ENCODE results near the gene SESN2. TPM values are rescaled to one million over a fixed set of nuclear protein-coding genes. Genes with fewer than 3 reads are reported as not detected.

The SESN2 gene
- total and polyA plus RNA-seq, 10 of the 15 experiments (the other 5 are each of a cell fraction or from before 2014, with no cell fraction given) = 1.5 to 40.9 (median 17.8) TPM

DNA sequence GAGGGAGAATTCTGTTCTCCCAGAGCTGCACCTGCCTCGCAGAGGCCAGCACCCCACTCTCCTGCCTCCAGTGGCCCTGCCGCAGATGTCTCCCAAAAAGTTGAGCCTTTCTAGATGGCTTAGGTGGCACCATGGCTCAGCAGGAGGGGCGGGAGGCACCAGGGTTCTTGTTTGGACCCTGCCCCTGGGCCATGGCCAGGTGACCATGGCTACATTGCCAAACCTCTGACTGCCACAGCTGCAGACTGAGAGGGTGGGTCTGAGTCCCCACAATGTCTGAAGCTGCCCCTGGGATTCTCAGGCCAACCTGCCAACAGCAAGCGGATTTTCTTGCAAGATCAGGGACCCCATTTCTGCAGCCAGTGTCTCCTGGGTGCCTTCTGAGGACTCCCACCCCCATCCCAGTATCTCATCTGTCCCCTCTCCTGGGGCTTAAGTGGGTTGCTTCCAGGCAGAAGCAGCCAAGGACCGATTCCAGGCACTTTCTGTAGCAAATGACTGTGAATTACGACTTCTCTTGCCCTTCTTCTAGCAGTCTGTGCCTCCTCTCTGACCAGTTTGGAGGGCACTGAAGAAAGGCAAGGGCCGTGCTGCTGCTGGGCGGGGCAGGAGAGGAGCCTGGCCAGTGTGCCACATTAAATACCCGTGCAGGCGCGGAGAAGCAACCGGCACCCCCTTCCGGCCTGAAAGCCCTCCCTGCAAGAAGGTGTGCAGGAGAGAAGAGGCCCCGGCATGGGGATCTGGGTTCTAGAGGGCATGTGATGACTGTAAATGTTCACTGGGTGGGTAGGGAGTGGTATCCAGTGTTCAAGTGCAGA is 22.5 kb downstream of the SESN2 start:
- H3K4me1 ChIP-seq (ENCODE audit: control insufficient read depth, insufficient read depth, low read length) = no peaks in the 10 kb centered on the region
- FAIRE-seq = no peak
- ChIA-PET RAD21 (ENCODE audit: unreplicated experiment) (no interaction called here), SMC1A (ENCODE audit: uncharacterized antibody, unreplicated experiment) (no interaction called here), CTCF (no interaction called here), POLR2A (interaction anchor here (0.5 kb wide), 1 partner anchor 11 kb away, joined by 4 read pairs; no protein-coding TSS in a partner anchor)
- no peak overlapping the region for H3K4me3 ChIP-seq
- no peaks in the 10 kb centered on the region for H3K9me3 ChIP-seq (replicated peaks; ENCODE audit: control insufficient read depth, insufficient read depth, low read length)
- TF ChIP-seq BCL3 (IDR thresholded peaks at IDR 0.05; ENCODE audit: borderline replicate concordance, insufficient read depth, low read depth, low read length, poor library complexity, severe bottlenecking) (no peak), POLR2A (IDR thresholded peaks at IDR 0.05; ENCODE audit: low read depth, low read length) (0 out of 2 replicates have a peak, but pooled peaks have one; percentile 2), EED (IDR thresholded peaks at IDR 0.05; ENCODE audit: low read depth) (no peak)
- no peak overlapping the region for H3K4me2 ChIP-seq (ENCODE audit: control insufficient read depth, insufficient read depth)
- H3K9ac ChIP-seq (ENCODE audit: control insufficient read depth, insufficient read depth, low read length) = no peak overlapping the region
- H2AFZ ChIP-seq (ENCODE audit: control insufficient read depth, low read depth, low read length) = no peak overlapping the region
- H3K36me3 ChIP-seq (ENCODE audit: control insufficient read depth in 2 of 2, insufficient read depth in 2 of 2, low read length in 1 of 2) = peaks cover 11 to 15% of the 10 kb centered on the region in 2 experiments; a peak in 3 of 4 replicates
- intact Hi-C loops (cut with micrococcal nuclease; ENCODE audit: unreplicated experiment) = no loop called here
- TSS peak; percentile 66 for BruUV-seq (replicated peaks)
- H4K20me1 ChIP-seq (ENCODE audit: control insufficient read depth, insufficient read depth) = no peaks in the 10 kb centered on the region
- in situ Hi-C loops (cut with MboI) = no loop called here
- no peak for ATAC-seq
- DNase-seq (ENCODE audit: low read depth, low spot score) = no peak
- H3K27ac ChIP-seq (ENCODE audit: control insufficient read depth, insufficient read depth) = no peak overlapping the region
- H3K79me2 ChIP-seq (ENCODE audit: control insufficient read depth, insufficient read depth, low read length) = no peaks in the 10 kb centered on the region
- WGBS (ENCODE audit: insufficient coverage, insufficient replicate concordance, low lambda C conversion rate, missing lambda C conversion rate) = 87% methylated on average over 14 of the region's 14 CpGs
- H3K27me3 ChIP-seq (replicated peaks in 1 of 2; ENCODE audit: control insufficient read depth in 2 of 2, insufficient read depth in 2 of 2, low read length in 1 of 2) = no peaks in the 10 kb centered on the region

Data from GM12878 (cell line).